HCT116 (cell line): Measurements from ENCODE around the gene ARHGAP33. TPM values are rescaled to one million over a fixed set of nuclear protein-coding genes. Genes with fewer than 3 reads are reported as not detected.

Experiments used
- ATAC-seq: fragments of 200-7000 bp; cut with Tn5 transposase; 2 replicates; pipeline ENCODE4 v1.9.1; 2020; ENCODE audit warnings: mild to moderate bottlenecking, moderate library complexity
- BruUV-seq: library from RNA; stranded (reverse); fragments of 400-500 nt; replicated peaks from 2 replicates; lab custom pipeline; 2021; lab: Mats Ljungman, UMichigan
- CTCF ChIA-PET: fragments of 300-600 bp; sonication (Branson Sonifier 250); formaldehyde crosslinking; loops from one replicate; lab custom pipeline; 2021; ENCODE audit warnings: antibody characterized with exemption; lab: Charles Lee
- POLR2A ChIA-PET: fragments of 300-600, 350-600 bp; sonication (Branson Sonifier 250); formaldehyde crosslinking; loops from one replicate; lab custom pipeline; 2021; ENCODE audit warnings: antibody characterized with exemption; lab: Charles Lee
- RAD21 ChIA-PET, 2 experiments: fragments of 300-600 bp; sonication (Branson Sonifier 250); formaldehyde crosslinking; loops; one replicate each; lab custom pipeline; 2023; ENCODE audit warnings: low total read pairs in 2 of 2; ENCODE audit not compliant: uncharacterized antibody in 2 of 2, unreplicated experiment in 2 of 2, low non-redundant PET in 1 of 2; lab: Charles Lee
- DNase-seq: peaks from one replicate; pipeline ENCODE4 v3.0.0-alpha.2; 2010; ENCODE audit warnings: low read depth, low spot score
- H2AFZ ChIP-seq: fragments of 200-600 bp; shearing (Covaris generic), sonication (generic); 2 replicates; pipeline ENCODE4 v1.6.1; 2017; ENCODE audit warnings: low read depth, mixed run types, mixed read lengths, antibody characterized with exemption, low read length; ENCODE audit not compliant: poor library complexity, severe bottlenecking
- H3K27ac ChIP-seq: 2 replicates; pipeline ENCODE4 v1.5.1; 2012; ENCODE audit warnings: low read depth, low read length
- H3K27me3 ChIP-seq: fragments of 200-600 bp; sonication (generic); 2 replicates; pipeline ENCODE4 v1.6.1; 2016; ENCODE audit warnings: mixed run types, low read length, mixed read lengths; ENCODE audit not compliant: insufficient read depth
- H3K36me3 ChIP-seq, 2 experiments: fragments of 200-500 bp in 1 of 2; fragments of 200-600 bp in 1 of 2; sonication (Bioruptor generic) in 1 of 2; sonication (generic) in 1 of 2; 2 replicates each; pipeline versions ENCODE4 v1.5.1 to v1.6.1; 2014 to 2016; ENCODE audit warnings: low read length in 2 of 2, inconsistent platforms in 1 of 2, mixed read lengths in 1 of 2, mixed run types in 1 of 2; ENCODE audit not compliant: insufficient read depth in 2 of 2, control insufficient read depth in 1 of 2
- H3K4me1 ChIP-seq, 2 experiments: fragments of 200-600 bp in 1 of 2; sonication (generic) in 1 of 2; 2 replicates each; pipeline versions ENCODE4 v1.5.1 to v1.6.1; 2012 to 2017; ENCODE audit warnings: low read length in 2 of 2, inconsistent platforms in 1 of 2, mild to moderate bottlenecking in 1 of 2, mixed read lengths in 1 of 2, mixed run types in 1 of 2, moderate library complexity in 1 of 2; ENCODE audit not compliant: insufficient read depth in 2 of 2, control insufficient read depth in 1 of 2
- H3K4me2 ChIP-seq: fragments of 200-600 bp; sonication (generic); 2 replicates; pipeline ENCODE4 v1.6.1; 2017; ENCODE audit warnings: mixed run types, low read length, mixed read lengths
- H3K4me3 ChIP-seq, 2 experiments: fragments of 200-600 bp in 1 of 2; sonication (generic) in 1 of 2; replicated peaks in 1 of 2; 2 replicates each; pipeline ENCODE4 v1.5.1; 2011 to 2016; ENCODE audit warnings: low read length in 2 of 2, control low read depth in 1 of 2, low read depth in 1 of 2, mild to moderate bottlenecking in 1 of 2, mixed read lengths in 1 of 2, mixed run types in 1 of 2
- H3K79me2 ChIP-seq: fragments of 200-600 bp; sonication (generic); 2 replicates; pipeline ENCODE4 v1.6.1; 2017; ENCODE audit warnings: mild to moderate bottlenecking, mixed run types, low read length, moderate library complexity, mixed read lengths; ENCODE audit not compliant: insufficient read depth
- H3K9ac ChIP-seq: fragments of 200-600 bp; sonication (generic); 2 replicates; pipeline ENCODE4 v1.6.1; 2016; ENCODE audit warnings: low read length, mixed read lengths
- H3K9me2 ChIP-seq: fragments of 200-600 bp; sonication (generic), shearing (Covaris generic); 2 replicates; pipeline ENCODE4 v1.6.1; 2017; ENCODE audit warnings: mixed run types, mild to moderate bottlenecking, moderate library complexity; ENCODE audit not compliant: insufficient read depth
- H3K9me3 ChIP-seq, 2 experiments: fragments of 200-500 bp in 1 of 2; fragments of 200-600 bp in 1 of 2; sonication (Bioruptor generic) in 1 of 2; sonication (generic) in 1 of 2; 2 replicates each; pipeline ENCODE4 v1.6.1; 2014 to 2017; ENCODE audit warnings: low read length in 2 of 2, mixed read lengths in 2 of 2, inconsistent platforms in 1 of 2, low read depth in 1 of 2, mild to moderate bottlenecking in 1 of 2, mixed run types in 1 of 2, moderate library complexity in 1 of 2; ENCODE audit not compliant: control insufficient read depth in 1 of 2, insufficient read depth in 1 of 2
- H4K20me1 ChIP-seq: fragments of 200-600 bp; sonication (generic), shearing (Covaris generic); 2 replicates; pipeline ENCODE4 v1.6.1; 2017; ENCODE audit warnings: mixed run types, mild to moderate bottlenecking, moderate library complexity; ENCODE audit not compliant: insufficient read depth
- ATF3 ChIP-seq: IDR thresholded peaks from 2 replicates; pipeline ENCODE4 v1.6.1; 2012
- CBX3 ChIP-seq: IDR thresholded peaks from 2 replicates; pipeline ENCODE4 v1.6.1; 2012; ENCODE audit warnings: low read depth
- CTCF ChIP-seq, 3 experiments: fragments of 200-600 bp in 1 of 3; sonication (generic) in 1 of 3; IDR thresholded peaks in 2 of 3; conservative IDR thresholded peaks in 1 of 3; 2 replicates each; pipeline ENCODE4 v1.5.1; 2012 to 2017; ENCODE audit warnings: low read depth in 2 of 3, low read length in 2 of 3, antibody characterized with exemption in 1 of 3, borderline replicate concordance in 1 of 3, control low read depth in 1 of 3, mild to moderate bottlenecking in 1 of 3, mixed read lengths in 1 of 3, mixed run types in 1 of 3, moderate library complexity in 1 of 3; ENCODE audit not compliant: insufficient read depth in 1 of 3
- JUND ChIP-seq: IDR thresholded peaks from 2 replicates; pipeline ENCODE4 v1.6.1; 2012
- MAX ChIP-seq: IDR thresholded peaks from 2 replicates; pipeline ENCODE4 v1.6.1; 2012
- RAD21 ChIP-seq: IDR thresholded peaks from 2 replicates; pipeline ENCODE4 v1.6.1; 2012; ENCODE audit warnings: low read depth, mild to moderate bottlenecking
- REST ChIP-seq: IDR thresholded peaks from 2 replicates; pipeline ENCODE4 v1.6.1; 2012; ENCODE audit warnings: low read depth
- SIN3A ChIP-seq: IDR thresholded peaks from 2 replicates; pipeline ENCODE4 v1.6.1; 2012; ENCODE audit warnings: low read depth
- SP1 ChIP-seq: IDR thresholded peaks from 2 replicates; pipeline ENCODE4 v1.6.1; 2012; ENCODE audit warnings: low read depth
- TCF7L2 ChIP-seq: IDR thresholded peaks from 2 replicates; pipeline ENCODE4 v1.7.0; 2011; ENCODE audit warnings: borderline replicate concordance, inconsistent platforms; ENCODE audit not compliant: insufficient read depth, insufficient read length; ENCODE audit errors: extremely low read depth
- YY1 ChIP-seq: IDR thresholded peaks from 2 replicates; pipeline ENCODE4 v1.6.1; 2011; ENCODE audit warnings: low read length, low read depth, moderate library complexity, mild to moderate bottlenecking; ENCODE audit not compliant: insufficient replicate concordance; ENCODE audit errors: extremely low read depth
- ZFX ChIP-seq: fragments of 450-650 bp; IDR thresholded peaks from 2 replicates; pipeline ENCODE4 v1.6.1; 2017
- ZNF274 ChIP-seq: fragments of 200-500 bp; sonication (Bioruptor generic); IDR thresholded peaks from 2 replicates; pipeline ENCODE4 v1.6.1; 2014; ENCODE audit warnings: mild to moderate bottlenecking, low read depth, low read length, inconsistent platforms
- intact Hi-C: fragments of 100-400 bp; cut with micrococcal nuclease; formaldehyde crosslinking; loops from 2 replicates; pipeline ENCODE4 v1.10.0; 2022
- total RNA-seq: library from RNA; stranded (reverse); gene quantifications from one replicate; pipeline ENCODE4 v1.2.1, GENCODE V29; 2021; ENCODE audit not compliant: unreplicated experiment

Gene ARHGAP33
- total RNA-seq, 1 experiment from 2014 or later = 30.2 TPM

- ATAC-seq = no peak
- 0 out of 2 replicates have a peak, but pooled peaks cover 3% of the 10 kb centered on the region for H3K79me2 ChIP-seq
- no peaks in the 10 kb centered on the region for H3K9me3 ChIP-seq
- H3K4me3 ChIP-seq = no peak overlapping the region
- intact Hi-C loops = no loop called here
- no peaks in the 10 kb centered on the region for H4K20me1 ChIP-seq
- H3K27me3 ChIP-seq = no peaks in the 10 kb centered on the region
- no peaks in the 10 kb centered on the region for H3K9me2 ChIP-seq
- H3K9ac ChIP-seq = no peak overlapping the region
- no peak for TF ChIP-seq ZNF274
- no peak for TF ChIP-seq RAD21
- TF ChIP-seq JUND = no peak
- no peak for TF ChIP-seq SP1
- no peak for TF ChIP-seq TCF7L2
- TF ChIP-seq ZFX = no peak
- no peak for TF ChIP-seq MAX
- no peak for TF ChIP-seq CBX3
- TF ChIP-seq YY1 = no peak
- no peak for TF ChIP-seq CTCF (IDR thresholded peaks at IDR 0.05 in 2 of 3, conservative IDR thresholded peaks at IDR 0.05 in 1 of 3; ENCODE audit: borderline replicate concordance in 1 of 3, insufficient read depth in 1 of 3, low read depth in 2 of 3, low read length in 2 of 3)
- TF ChIP-seq ATF3 = no peak
- TF ChIP-seq REST = no peak
- TF ChIP-seq SIN3A = no peak
- peaks cover 9 to 16% of the 10 kb centered on the region in 2 experiments; a peak in 3 of 4 replicates for H3K4me1 ChIP-seq
- CTCF ChIA-PET = no interaction called here
- BruUV-seq = no TSS peak
- no peak overlapping the region for H2AFZ ChIP-seq
- H3K27ac ChIP-seq = no peak overlapping the region
- H3K4me2 ChIP-seq = no peak overlapping the region
- no peak for DNase-seq
- POLR2A ChIA-PET = no interaction called here
- RAD21 ChIA-PET = no interaction called here
- peaks cover 0 to 4% of the 10 kb centered on the region in 2 experiments; a peak in 2 of 4 replicates for H3K36me3 ChIP-seq
Measured at GRCh38 chr19:35779033-35779432, 3.7 kb downstream of the ARHGAP33 start.
